WTC11 (cell line): ENCODE data around the gene KRT80. TPM values are rescaled to one million over a fixed set of nuclear protein-coding genes. Genes with fewer than 3 reads are reported as not detected.

Experiments
- ATAC-seq: fragments of 200-7000 bp; cut with Tn5 transposase; 2 replicates; pipeline ENCODE4 v1.10.0; 2021; ENCODE audit warnings: mild to moderate bottlenecking, moderate library complexity
- CTCF ChIA-PET: fragments of 300-600 bp; sonication (Branson Sonifier 250); formaldehyde crosslinking; loops from one replicate; lab custom pipeline; 2021; ENCODE audit warnings: antibody characterized with exemption; lab: Charles Lee
- POLR2A ChIA-PET: fragments of 350-600 bp; sonication (Branson Sonifier 250); formaldehyde crosslinking; loops from one replicate; lab custom pipeline; 2021; ENCODE audit warnings: antibody characterized with exemption; lab: Charles Lee
- DNase-seq: peaks from one replicate; pipeline ENCODE4 v3.0.0; 2021; ENCODE audit warnings: low spot score
- H3K27ac Mint-ChIP-seq: 2 replicates; pipeline ENCODE4 v1.8.0; 2021; ENCODE audit warnings: mixed read lengths
- H3K27me3 Mint-ChIP-seq: 2 replicates; pipeline ENCODE4 v1.8.0; 2021; ENCODE audit warnings: low read depth, mild to moderate bottlenecking, moderate library complexity, mixed read lengths
- H3K36me3 Mint-ChIP-seq: 2 replicates; pipeline ENCODE4 v1.8.0; 2021; ENCODE audit warnings: mixed read lengths
- H3K4me1 Mint-ChIP-seq: 2 replicates; pipeline ENCODE4 v1.8.0; 2022; ENCODE audit warnings: mixed read lengths
- H3K4me3 Mint-ChIP-seq: 2 replicates; pipeline ENCODE4 v1.8.0; 2021; ENCODE audit warnings: mild to moderate bottlenecking, moderate library complexity, mixed read lengths
- H3K9me3 Mint-ChIP-seq: 2 replicates; pipeline ENCODE4 v1.8.0; 2021; ENCODE audit warnings: mixed read lengths
- ATF2 ChIP-seq: sonication (generic); formaldehyde crosslinking; IDR thresholded peaks from 2 replicates; pipeline ENCODE4 v1.8.1; 2022; ENCODE audit warnings: low read depth, missing genetic modification reagents, borderline replicate concordance
- E2F1 ChIP-seq: sonication (generic); formaldehyde crosslinking; IDR thresholded peaks from 2 replicates; pipeline ENCODE4 v1.8.0; 2022; ENCODE audit warnings: mild to moderate bottlenecking, missing genetic modification reagents
- ESRRA ChIP-seq: sonication (generic); formaldehyde crosslinking; IDR thresholded peaks from 2 replicates; pipeline ENCODE4 v1.8.1; 2022; ENCODE audit warnings: mild to moderate bottlenecking, missing genetic modification reagents, borderline replicate concordance
- FOXP1 ChIP-seq: sonication (generic); formaldehyde crosslinking; IDR thresholded peaks from 2 replicates; pipeline ENCODE4 v1.8.0; 2022; ENCODE audit warnings: missing genetic modification reagents, mild to moderate bottlenecking, moderate library complexity, borderline replicate concordance
- GABPB1 ChIP-seq: sonication (generic); formaldehyde crosslinking; IDR thresholded peaks from 2 replicates; pipeline ENCODE4 v1.8.1; 2023; ENCODE audit warnings: mild to moderate bottlenecking, missing genetic modification reagents
- GTF2I ChIP-seq: fragments of 250-450 bp; sonication (Bioruptor Pico); conservative IDR thresholded peaks from 2 replicates; pipeline ENCODE4 v1.4.0; 2021; ENCODE audit warnings: mild to moderate bottlenecking
- JUN ChIP-seq: sonication (generic); formaldehyde crosslinking; IDR thresholded peaks from 2 replicates; pipeline ENCODE4 v1.8.0; 2023; ENCODE audit warnings: mild to moderate bottlenecking, missing genetic modification reagents
- MLX ChIP-seq: sonication (generic); formaldehyde crosslinking; IDR thresholded peaks from 2 replicates; pipeline ENCODE4 v1.8.1; 2023; ENCODE audit warnings: mild to moderate bottlenecking, missing genetic modification reagents, moderate library complexity
- MXD4 ChIP-seq: fragments of 250-450 bp; sonication (Bioruptor Pico); IDR thresholded peaks from 2 replicates; pipeline ENCODE4 v1.8.0; 2021; ENCODE audit warnings: mild to moderate bottlenecking, moderate library complexity, borderline replicate concordance
- NFE2L1 ChIP-seq: sonication (generic); formaldehyde crosslinking; IDR thresholded peaks from 2 replicates; pipeline ENCODE4 v1.8.1; 2023; ENCODE audit warnings: missing genetic modification reagents
- OVOL2 ChIP-seq: fragments of 250-450 bp; sonication (Bioruptor Pico); IDR thresholded peaks from 2 replicates; pipeline ENCODE4 v1.9.0; 2021; ENCODE audit warnings: mild to moderate bottlenecking, borderline replicate concordance
- RELA ChIP-seq: sonication (generic); formaldehyde crosslinking; IDR thresholded peaks from 2 replicates; pipeline ENCODE4 v1.8.1; 2022; ENCODE audit warnings: missing genetic modification reagents, mild to moderate bottlenecking, borderline replicate concordance
- SOX15 ChIP-seq: fragments of 250-450 bp; sonication (Bioruptor Pico); IDR thresholded peaks from 2 replicates; pipeline ENCODE4 v1.9.0; 2021; ENCODE audit warnings: mild to moderate bottlenecking
- SP1 ChIP-seq: sonication (generic); formaldehyde crosslinking; conservative IDR thresholded peaks from 2 replicates; pipeline ENCODE4 v1.8.1; 2022; ENCODE audit warnings: missing genetic modification reagents
- TCF7 ChIP-seq: sonication (generic); formaldehyde crosslinking; IDR thresholded peaks from 2 replicates; pipeline ENCODE4 v1.8.0; 2022; ENCODE audit warnings: mild to moderate bottlenecking, low read depth, missing genetic modification reagents, moderate library complexity
- ZMAT4 ChIP-seq: fragments of 250-450 bp; sonication (Bioruptor Pico); IDR thresholded peaks from 2 replicates; pipeline ENCODE4 v1.9.0; 2021; ENCODE audit warnings: mild to moderate bottlenecking
- total RNA-seq: library from RNA; stranded (reverse); gene quantifications from 3 replicates; pipeline ENCODE4 v1.2.3, GENCODE V29; 2021
- TF ChIP-seq, protein P1 (sequence below): sonication (generic); formaldehyde crosslinking; IDR thresholded peaks from 2 replicates; pipeline ENCODE4 v1.8.0; 2023; ENCODE audit warnings: missing genetic modification reagents

Gene KRT80
- total RNA-seq, 1 experiment from 2014 or later: 0.11 TPM

GRCh38 chr12:52235001-52235764, 43.4 kb upstream of the KRT80 start:
- H3K27ac Mint-ChIP-seq: no peak overlapping the region
- POLR2A ChIA-PET: interaction anchor here (0.6 kb wide), 1 partner anchor 35 kb away, joined by 3 read pairs; no protein-coding TSS in a partner anchor

DNA sequence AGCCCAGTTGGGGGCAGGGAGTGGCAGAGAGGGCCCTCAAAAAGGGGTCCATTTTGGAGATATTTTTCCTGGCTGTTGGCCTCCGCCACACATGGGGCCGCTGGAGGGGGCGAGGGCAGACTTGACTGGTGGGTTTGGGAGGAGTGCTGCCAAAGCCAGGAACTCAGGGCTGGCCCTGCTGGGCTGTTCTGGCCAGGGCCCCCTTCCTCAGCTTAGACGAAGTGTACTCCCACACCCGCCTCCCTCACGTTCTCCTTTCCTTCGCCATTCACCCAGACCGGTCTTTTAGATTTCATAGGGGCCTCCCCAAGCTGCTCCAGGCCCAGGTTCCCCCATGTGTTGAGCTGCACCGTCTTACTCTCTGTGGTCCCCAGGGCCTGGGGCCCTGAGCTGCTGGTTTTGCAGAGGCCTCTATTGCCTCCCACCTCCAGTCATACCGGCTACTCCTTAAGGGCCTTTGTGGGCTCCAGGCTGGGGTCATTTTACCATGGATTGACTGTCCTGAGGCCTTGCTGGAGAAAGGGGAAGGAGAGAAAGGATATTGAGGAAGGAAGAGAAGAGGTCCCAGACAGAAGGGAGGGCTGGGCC, 42.5 kb upstream of the KRT80 start:
- H3K27me3 Mint-ChIP-seq: peaks cover 51% of the 10 kb centered on the region
- POLR2A ChIA-PET: no interaction called here

More at GRCh38 chr12:52235001-52235764, 43.4 kb upstream of the KRT80 start:
- TF ChIP-seq RELA (CRISPR knock-in tag): no peak
- TF ChIP-seq, protein P1, sequence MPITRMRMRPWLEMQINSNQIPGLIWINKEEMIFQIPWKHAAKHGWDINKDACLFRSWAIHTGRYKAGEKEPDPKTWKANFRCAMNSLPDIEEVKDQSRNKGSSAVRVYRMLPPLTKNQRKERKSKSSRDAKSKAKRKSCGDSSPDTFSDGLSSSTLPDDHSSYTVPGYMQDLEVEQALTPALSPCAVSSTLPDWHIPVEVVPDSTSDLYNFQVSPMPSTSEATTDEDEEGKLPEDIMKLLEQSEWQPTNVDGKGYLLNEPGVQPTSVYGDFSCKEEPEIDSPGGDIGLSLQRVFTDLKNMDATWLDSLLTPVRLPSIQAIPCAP (CRISPR knock-in tag): no peak
- TF ChIP-seq SOX15 (CRISPR knock-in tag): no peak
- TF ChIP-seq NFE2L1 (CRISPR knock-in tag): no peak
- no peak for TF ChIP-seq GABPB1 (CRISPR knock-in tag)
- no peak for TF ChIP-seq ESRRA (CRISPR knock-in tag)
- no peak for TF ChIP-seq SP1 (CRISPR knock-in tag)
- no peak for TF ChIP-seq ZMAT4
- TF ChIP-seq JUN (CRISPR knock-in tag): no peak
- no peak for TF ChIP-seq ATF2 (CRISPR knock-in tag)
- no peak for TF ChIP-seq GTF2I (CRISPR knock-in tag)
- H3K4me3 Mint-ChIP-seq: no peak overlapping the region
- DNase-seq (no peak), ATAC-seq (no peak)
- H3K27me3 Mint-ChIP-seq: peaks cover 51% of the 10 kb centered on the region
- CTCF ChIA-PET: interaction anchor here (1.3 to 5.9 kb wide), 5 partner anchors 14 to 84 kb away, joined by 3 to 56 read pairs (median 4); no protein-coding TSS in a partner anchor
- H3K4me1 Mint-ChIP-seq: peaks cover 64% of the 10 kb centered on the region
- no peaks in the 10 kb centered on the region for H3K9me3 Mint-ChIP-seq
- no peaks in the 10 kb centered on the region for H3K36me3 Mint-ChIP-seq

GRCh38 chr12:52233462-52234207, 41.8 kb upstream of the KRT80 start:
- Mint-ChIP-seq H3K36me3 (no peaks in the 10 kb centered on the region), H3K27me3 (peaks cover 51% of the 10 kb centered on the region), H3K27ac (no peak overlapping the region; the same call in 1 of the 2 replicates), H3K4me3 (peak overlapping the region; percentile 78), H3K9me3 (no peaks in the 10 kb centered on the region), H3K4me1 (peaks cover 57% of the 10 kb centered on the region)
- CTCF ChIA-PET: interaction anchor here (0.6 to 5.9 kb wide), 15 partner anchors 10 to 341 kb away, joined by 3 to 56 read pairs (median 4); no protein-coding TSS in a partner anchor
- POLR2A ChIA-PET: interaction anchor here (1.3 kb wide), 1 partner anchor 11 kb away, joined by 3 read pairs; no protein-coding TSS in a partner anchor
- peak; percentile 43 for ATAC-seq
- TF ChIP-seq FOXP1 (0 out of 2 replicates have a peak, but pooled peaks have one; percentile 8), MXD4 (CRISPR knock-in tag) (no peak), ESRRA (CRISPR knock-in tag) (0 out of 2 replicates have a peak, but pooled peaks have one; percentile 44), RELA (CRISPR knock-in tag) (0 out of 2 replicates have a peak, but pooled peaks have one; percentile 3), TCF7 (CRISPR knock-in tag) (no peak), E2F1 (no peak), MLX (no peak)
- TF ChIP-seq, all 79 proteins: peak for 3
- DNase-seq: peak; percentile 46

More for the DNA sequence above, 42.5 kb upstream of the KRT80 start:
- peaks cover 63% of the 10 kb centered on the region for H3K4me1 Mint-ChIP-seq
- H3K4me3 Mint-ChIP-seq: no peak overlapping the region
- H3K9me3 Mint-ChIP-seq: no peaks in the 10 kb centered on the region
- H3K27ac Mint-ChIP-seq: no peak overlapping the region
- ATAC-seq (peak; percentile 4), DNase-seq (no peak)
- no peaks in the 10 kb centered on the region for H3K36me3 Mint-ChIP-seq
- CTCF ChIA-PET: interaction anchor here (0.6 to 5.9 kb wide), 10 partner anchors 12 to 342 kb away, joined by 3 to 56 read pairs (median 4); no protein-coding TSS in a partner anchor
- no peak for TF ChIP-seq OVOL2 (CRISPR knock-in tag)
